RPMI8226 (cell line): Measurements from ENCODE around the gene GTF2IRD1.
"Not testable (repeated sequence)": the region's sequence is repeated elsewhere in the genome, so short reads cannot be mapped to it uniquely, and the experiment has no call there.

Source experiments
- DNase-seq: peaks from one replicate; pipeline ENCODE4 v3.0.0-alpha.2; 2015

GTF2IRD1 gene

DNA sequence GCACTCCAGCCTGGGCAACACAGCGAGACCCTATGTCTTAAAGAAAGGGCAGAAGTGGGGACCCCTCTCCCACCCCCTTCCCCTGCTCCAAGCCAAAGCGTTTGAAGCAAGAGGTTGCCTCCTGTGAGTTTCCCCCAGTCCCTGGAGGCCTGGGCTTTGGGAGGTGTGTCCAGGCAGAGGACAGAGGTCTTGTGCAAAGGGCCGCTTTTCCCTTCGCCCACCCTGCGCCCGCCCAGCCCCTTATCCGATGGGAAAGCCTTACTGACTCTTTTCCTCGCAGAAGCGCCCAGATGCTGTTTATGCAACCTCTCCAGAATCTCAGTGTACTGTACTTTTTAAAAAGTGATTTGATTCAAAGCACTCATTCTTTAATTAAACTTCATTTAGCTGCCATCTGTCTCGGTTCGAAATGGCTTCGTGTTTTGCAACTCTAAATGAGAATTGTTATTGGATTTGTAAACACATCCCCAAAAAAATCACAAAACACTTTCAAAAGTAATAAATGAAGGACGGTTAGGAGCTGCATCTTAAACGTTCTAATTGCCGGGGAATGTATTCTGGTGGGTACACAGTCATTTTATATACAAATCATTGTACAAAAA, 153.3 kb downstream of the GTF2IRD1 start:
- DNase-seq = no peak

- peak; percentile 82 for DNase-seq
Observed at GRCh38 chr7:74612015-74612829, 158.5 kb downstream of the GTF2IRD1 start.

- DNase-seq = peak; percentile 22
Observed at GRCh38 chr7:74615933-74616780, 162.5 kb downstream of the GTF2IRD1 start.

GRCh38 chr7:74617180-74617744, 163.6 kb downstream of the GTF2IRD1 start:
- DNase-seq = peak; percentile 54

DNA sequence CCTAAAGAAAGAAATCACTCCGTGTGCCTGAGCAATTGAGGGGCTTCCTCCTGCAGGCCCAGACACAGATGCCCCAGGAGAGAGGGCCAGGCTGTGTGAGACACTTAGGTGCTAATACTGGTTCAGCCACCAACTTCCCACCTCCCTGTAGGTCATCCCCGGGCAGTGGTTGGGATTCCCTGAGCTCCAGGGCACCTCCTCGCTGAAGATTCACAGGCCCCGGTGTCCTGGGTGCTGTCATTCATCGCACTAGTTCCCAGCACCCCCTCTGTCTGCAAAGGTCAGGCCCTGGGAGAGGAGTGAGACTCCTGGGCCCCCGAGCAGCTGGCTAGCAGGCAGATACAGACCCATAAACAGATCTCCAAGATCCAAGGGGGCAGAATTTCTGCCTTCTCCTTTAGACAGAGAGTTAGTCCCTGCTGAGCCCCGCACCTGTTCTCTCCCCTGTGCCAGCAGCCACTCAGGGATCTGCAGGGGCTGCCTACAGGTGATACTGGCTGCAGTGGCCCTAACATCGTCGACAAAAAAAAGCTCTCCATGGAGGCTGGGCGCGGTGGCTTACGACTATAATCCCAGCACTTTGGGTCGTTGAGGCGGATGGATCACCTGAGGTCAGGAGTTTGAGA, 165.6 kb downstream of the GTF2IRD1 start:
- DNase-seq = no peak

DNA sequence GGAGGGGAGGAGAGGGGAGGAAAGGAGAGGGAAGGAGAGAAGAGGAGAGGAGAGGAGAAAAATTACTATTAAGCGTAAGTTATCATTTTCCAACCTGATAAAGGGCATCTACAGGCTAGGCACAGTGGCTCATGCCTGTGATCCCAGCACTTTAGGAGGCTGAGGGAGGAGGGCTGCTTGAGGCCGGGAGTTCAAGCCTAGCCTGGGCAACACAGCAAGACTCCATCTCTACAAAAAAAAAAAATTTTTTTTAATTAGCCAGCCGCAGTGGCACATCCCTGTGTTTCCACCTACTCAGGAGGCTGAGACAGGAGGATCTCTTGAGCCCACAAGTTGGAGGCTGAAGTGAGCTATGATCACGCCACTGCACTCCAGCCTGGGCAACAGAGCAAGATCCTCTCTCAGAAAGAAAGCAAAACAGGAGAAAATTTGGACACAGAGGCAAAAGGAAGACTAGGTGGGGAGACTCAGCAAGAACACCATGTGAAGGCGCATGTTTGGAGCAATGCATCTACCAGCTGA, 168.6 kb downstream of the GTF2IRD1 start:
- no peak for DNase-seq

DNA sequence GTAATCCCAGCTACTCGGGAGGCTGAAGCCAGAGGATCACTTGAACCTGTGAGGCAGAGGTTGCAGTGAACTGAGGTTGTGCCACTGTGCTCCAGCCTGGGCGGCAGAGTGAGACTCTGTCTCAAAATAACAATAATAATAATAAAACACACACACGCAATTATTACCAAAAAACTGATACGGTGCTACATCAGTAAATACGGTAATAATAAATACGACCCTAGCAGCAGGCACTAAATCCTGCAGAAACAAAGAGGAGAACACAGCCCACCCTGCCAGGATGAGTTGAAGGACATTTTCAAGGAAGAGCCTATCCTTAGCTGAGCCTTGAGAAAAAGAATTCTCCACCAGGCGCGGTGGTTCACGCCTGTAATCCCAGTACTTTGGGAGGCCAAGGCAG, 169.4 kb downstream of the GTF2IRD1 start:
- DNase-seq = no peak

DNA sequence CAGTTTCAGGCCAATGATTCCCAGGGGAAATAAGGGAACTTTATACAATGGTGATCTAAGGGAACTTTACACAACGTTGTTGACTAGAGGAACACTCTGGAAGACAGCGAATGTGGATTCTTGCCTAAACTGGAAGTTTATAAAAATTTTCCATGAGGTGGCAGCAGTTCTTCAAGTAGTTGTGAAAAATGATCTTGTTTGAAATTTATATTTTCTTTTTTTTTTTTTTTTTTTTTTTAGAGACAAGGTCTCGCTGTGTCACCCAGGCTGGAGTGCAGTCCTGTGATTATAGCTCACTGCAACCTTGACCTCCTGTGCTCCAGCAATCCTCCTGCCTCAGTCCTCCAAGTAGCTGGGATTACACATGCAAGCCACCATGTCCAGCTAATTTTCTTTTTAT, 171.7 kb downstream of the GTF2IRD1 start:
- peak; percentile 30 for DNase-seq

DNA sequence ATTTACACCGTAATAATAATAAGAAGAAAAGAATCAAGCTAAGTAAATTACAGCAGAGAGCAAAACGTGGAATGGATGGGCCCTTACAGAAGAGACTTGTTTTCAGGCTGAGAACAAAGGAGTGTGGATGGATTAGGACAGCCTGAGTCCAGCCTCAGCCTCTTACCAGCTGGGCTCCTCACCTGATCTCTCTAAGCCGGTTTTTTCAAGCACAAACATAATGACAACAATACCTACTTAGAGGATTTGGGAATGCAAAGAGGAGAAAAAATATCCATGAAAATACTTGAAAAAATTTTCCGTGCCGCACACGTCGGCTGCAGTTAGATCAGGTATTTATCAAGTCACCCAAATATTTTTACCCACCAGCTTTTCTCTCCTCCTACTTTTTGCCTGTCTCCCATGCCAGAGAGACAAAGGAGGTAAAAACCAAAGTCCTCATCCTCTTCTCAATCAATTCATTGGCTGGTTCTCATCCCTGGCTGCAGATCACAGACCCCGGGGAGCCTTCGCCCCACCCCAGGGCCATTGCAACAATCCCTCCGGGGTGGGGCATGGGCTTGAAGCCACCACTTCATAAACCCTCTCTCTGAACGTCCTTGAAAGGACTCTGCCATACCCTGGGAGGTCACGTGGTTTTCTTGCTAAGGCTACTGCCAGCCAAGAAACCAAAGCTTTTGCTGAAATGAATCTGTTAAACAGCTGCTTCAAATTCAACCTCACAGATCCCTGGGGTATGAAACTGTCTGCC, 174.1 kb downstream of the GTF2IRD1 start:
- DNase-seq = peak; percentile 73

GRCh38 chr7:74632505-74632904, 178.8 kb downstream of the GTF2IRD1 start:
- DNase-seq = no peak

- no peak for DNase-seq
Observed at GRCh38 chr7:74633451-74633921, 179.8 kb downstream of the GTF2IRD1 start.

DNA sequence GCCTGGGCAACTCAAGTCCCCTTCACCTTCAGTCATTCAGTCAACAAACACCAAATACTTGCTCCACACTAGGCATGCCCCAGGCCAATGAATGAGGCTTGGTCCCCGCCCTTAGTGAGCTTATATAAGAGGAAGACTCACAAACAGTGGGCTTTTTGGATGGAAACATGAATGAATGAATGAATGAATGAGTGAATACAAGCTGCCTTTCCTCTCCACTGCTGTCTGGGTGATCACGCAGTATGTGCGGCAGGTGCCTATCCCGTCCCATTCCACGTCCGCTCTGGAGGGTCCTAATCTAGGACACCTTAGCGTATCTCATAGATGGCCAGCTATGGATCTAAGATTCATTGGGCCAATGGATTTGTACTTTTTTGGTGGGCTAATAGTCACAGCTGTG, 184.0 kb downstream of the GTF2IRD1 start:
- no peak for DNase-seq

GRCh38 chr7:74650055-74650454, 196.3 kb downstream of the GTF2IRD1 start:
- peak; percentile 91 for DNase-seq

DNA sequence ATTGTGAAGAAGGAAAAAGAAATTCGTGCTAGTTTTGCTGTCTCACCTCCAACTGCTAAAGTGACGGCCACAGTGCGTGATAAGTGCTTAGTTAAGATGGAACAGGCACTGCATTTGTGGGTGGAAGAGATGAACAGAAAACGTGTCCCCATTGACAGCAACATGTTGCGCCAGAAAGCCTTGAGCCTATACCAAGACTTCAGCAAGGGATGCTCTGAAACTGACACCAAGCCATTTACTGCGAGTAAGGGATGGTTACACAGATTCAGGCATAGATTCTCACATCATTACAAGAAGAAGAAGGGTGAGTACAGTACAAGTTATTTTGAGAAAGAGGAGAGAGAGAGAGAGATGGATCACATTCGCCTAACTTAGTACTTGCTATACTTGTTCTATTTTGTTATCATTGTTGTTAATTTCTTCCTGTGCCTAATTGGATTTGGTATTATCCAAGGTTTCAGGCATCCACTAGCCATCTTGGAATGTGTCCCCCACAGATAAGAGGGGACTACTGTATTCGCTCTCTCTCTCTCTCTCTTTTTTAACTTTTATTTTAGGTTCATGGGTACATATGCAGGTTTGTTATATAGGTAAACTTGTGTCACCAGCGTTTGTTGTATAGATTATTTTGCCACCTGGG, 196.9 kb downstream of the GTF2IRD1 start:
- peak; percentile 46 for DNase-seq

GRCh38 chr7:74651133-74651504, 197.4 kb downstream of the GTF2IRD1 start:
- DNase-seq = not testable (repeated sequence)
